Transverse colon (tissue), 4 donors: Measurements from ENCODE around the gene TCP11. TPM values are rescaled to one million over a fixed set of nuclear protein-coding genes. Genes with fewer than 3 reads are reported as not detected.

Experiments
- DNase-seq: peaks from one replicate; pipeline ENCODE4 v3.0.0-alpha.2; 2019
- H3K27ac ChIP-seq, 4 donors: fragments of 200-600 bp; sonication (generic); 2 replicates each; pipeline ENCODE4 v1.5.1; 2016 to 2018; ENCODE audit warnings: inconsistent platforms in 4 of 4
- H3K27me3 ChIP-seq: fragments of 200-600 bp; sonication (generic); 2 replicates; pipeline ENCODE4 v1.5.1; 2017; ENCODE audit warnings: inconsistent platforms
- H3K36me3 ChIP-seq, 4 donors: fragments of 200-600 bp; sonication (generic); 2 replicates each; pipeline ENCODE4 v1.5.1; 2017 to 2019; ENCODE audit warnings: inconsistent platforms in 4 of 4
- H3K4me1 ChIP-seq, 4 donors: fragments of 200-600 bp; sonication (generic); 2 replicates each; pipeline ENCODE4 v1.5.1; 2017 to 2020; ENCODE audit warnings: inconsistent platforms in 4 of 4
- H3K4me3 ChIP-seq, 4 donors: fragments of 200-600 bp; sonication (generic); 1 replicate in 1 of 4; 2 replicates in 3 of 4; pipeline versions ENCODE4 v1.5.1 to v1.6.1; 2017 to 2019; ENCODE audit warnings: inconsistent platforms in 4 of 4
- H3K9me3 ChIP-seq, 2 donors: fragments of 200-600 bp; sonication (generic); 2 replicates each; pipeline ENCODE4 v1.5.1; 2017 to 2019; ENCODE audit warnings: inconsistent platforms in 2 of 2
- CTCF ChIP-seq, 5 experiments: fragments of 200-600 bp in 3 of 5; fragments of 450-650 bp in 2 of 5; sonication (generic) in 3 of 5; IDR thresholded peaks; 1 replicate in 2 of 5; 2 replicates in 3 of 5; pipeline ENCODE4 v1.5.1; 2016 to 2017; ENCODE audit warnings: antibody characterized with exemption in 5 of 5, inconsistent platforms in 3 of 5, mild to moderate bottlenecking in 2 of 5, moderate library complexity in 1 of 5
- EP300 ChIP-seq: sonication (generic); formaldehyde crosslinking; IDR thresholded peaks from one replicate; pipeline ENCODE4 v1.6.1; 2017; ENCODE audit warnings: antibody characterized with exemption, low read depth
- POLR2A ChIP-seq: fragments of 450-650 bp; IDR thresholded peaks from one replicate; pipeline ENCODE4 v1.6.1; 2016; ENCODE audit warnings: antibody characterized with exemption, mild to moderate bottlenecking, moderate library complexity
- POLR2AphosphoS5 ChIP-seq, 3 donors: sonication (generic); formaldehyde crosslinking; IDR thresholded peaks; one replicate each; pipeline ENCODE4 v1.6.1; 2016; ENCODE audit warnings: antibody characterized with exemption in 3 of 3
- WGBS, 2 donors: methylation state at CpG; one replicate each; pipeline ENCODE4 v1.1.5; 2018; ENCODE audit warnings: low coverage in 1 of 2; 5-methylcytosine and 5-hydroxymethylcytosine counted together
- in situ Hi-C, 4 donors: fragments of 200-750 bp; cut with MboI; loops; one replicate each; pipeline versions ENCODE4 v1.15.0 to v1.15.1; 2017; ENCODE audit warnings: low sequenced_read_pairs in 3 of 4, low pct_ligation_motif_present in 1 of 4, low pct_unique_long_range_greater_than_20kb in 1 of 4
- intact Hi-C: fragments of 100-400 bp; cut with DNase I; formaldehyde crosslinking; loops from one replicate; pipeline ENCODE4 v1.15.1; 2023; ENCODE audit warnings: low total_unique reads
- small RNA-seq, 4 donors: library from RNA; depleted of rRNA; stranded (forward); fragments of <200 nt; gene quantifications; one replicate each; pipeline ENCODE3, GENCODE V24; 2016
- total RNA-seq, 4 donors: library from RNA; depleted of rRNA; stranded (reverse); fragments of >200 nt; gene quantifications; one replicate each; pipeline ENCODE4 v1.1.0, GENCODE V29; 2016

Gene TCP11
- total RNA-seq, 4 donors from 2014 or later: 0.96 TPM; not detected in 3

GRCh38 chr6:35070111-35070510 lies 71.0 kb downstream of the TCP11 start:
- DNase-seq: no peak
- 90 to 100% methylated on average over 1 to 2 of the region's 2 CpGs for WGBS, 2 donors
- no peaks in the 10 kb centered on the region for H3K9me3 ChIP-seq
- TF ChIP-seq CTCF (IDR thresholded peaks at IDR 0.05) (no peak), POLR2A (no peak), EP300 (no peak), POLR2AphosphoS5 (IDR thresholded peaks at IDR 0.05) (no peak)
- intact Hi-C loops: no loop called here
- peaks cover 0 to 10% (median 2%) of the 10 kb centered on the region in 4 donors for H3K36me3 ChIP-seq
- no peak overlapping the region for H3K27ac ChIP-seq
- in situ Hi-C loops: no loop called here
- H3K4me3 ChIP-seq: no peak overlapping the region
- peaks cover 0 to 4% (median 0%) of the 10 kb centered on the region in 4 donors for H3K4me1 ChIP-seq
- no peaks in the 10 kb centered on the region for H3K27me3 ChIP-seq

DNA sequence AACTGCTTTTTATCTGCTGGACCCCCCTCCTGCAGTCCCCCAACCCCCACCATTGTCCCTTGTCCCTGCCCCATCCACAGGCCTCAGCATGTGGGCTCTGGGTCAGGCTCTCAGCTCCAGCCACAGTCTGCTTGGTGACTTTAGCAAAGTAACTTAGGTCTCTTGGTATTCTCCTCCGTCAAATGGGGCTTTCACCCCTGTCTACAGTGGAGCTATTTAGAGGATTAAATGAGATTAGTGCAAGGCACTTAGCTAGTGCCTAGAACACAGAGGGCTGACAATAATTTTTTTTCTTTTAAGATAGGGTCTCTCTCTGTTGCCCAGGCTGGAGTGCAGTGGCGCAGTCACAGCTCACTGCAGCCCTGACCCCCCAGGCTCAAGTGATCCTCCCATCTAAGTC lies 71.9 kb downstream of the TCP11 start:
- H3K4me1 ChIP-seq: peaks cover 0 to 5% (median 2%) of the 10 kb centered on the region in 4 donors
- no peak for TF ChIP-seq POLR2A
- TF ChIP-seq EP300: no peak
- TF ChIP-seq POLR2AphosphoS5 (IDR thresholded peaks at IDR 0.05): no peak
- TF ChIP-seq CTCF (IDR thresholded peaks at IDR 0.05): no peak
- H3K4me3 ChIP-seq: no peak overlapping the region
- 90 to 94% methylated on average over 2 of the region's 2 CpGs for WGBS, 2 donors
- peaks cover 0 to 10% (median 0%) of the 10 kb centered on the region in 4 donors for H3K36me3 ChIP-seq
- in situ Hi-C loops: no loop called here
- peak overlapping the region in 1 of 4 donors; percentile 17 for H3K27ac ChIP-seq
- no peaks in the 10 kb centered on the region for H3K27me3 ChIP-seq
- DNase-seq: no peak
- H3K9me3 ChIP-seq: no peaks in the 10 kb centered on the region
- intact Hi-C loops: no loop called here

- no peak overlapping the region for H3K4me3 ChIP-seq
- intact Hi-C loops (no loop called here), in situ Hi-C loops (no loop called here)
- peaks cover 0 to 5% (median 2%) of the 10 kb centered on the region in 4 donors for H3K4me1 ChIP-seq
- TF ChIP-seq POLR2A (no peak), EP300 (no peak), CTCF (IDR thresholded peaks at IDR 0.05) (no peak), POLR2AphosphoS5 (IDR thresholded peaks at IDR 0.05) (no peak)
- H3K27ac ChIP-seq: peak overlapping the region in 2 of 4 donors; percentile 0 to 17
- no peaks in the 10 kb centered on the region for H3K27me3 ChIP-seq
- H3K9me3 ChIP-seq: no peaks in the 10 kb centered on the region
- peaks cover 0 to 6% (median 0%) of the 10 kb centered on the region in 4 donors for H3K36me3 ChIP-seq
- 83% methylated on average over 7 of the region's 7 CpGs; no CpG with 5 or more reads in 1 of the 2 donors for WGBS, 2 donors
- no peak for DNase-seq
Measured at GRCh38 chr6:35068644-35069043, 72.5 kb downstream of the TCP11 start.

DNA sequence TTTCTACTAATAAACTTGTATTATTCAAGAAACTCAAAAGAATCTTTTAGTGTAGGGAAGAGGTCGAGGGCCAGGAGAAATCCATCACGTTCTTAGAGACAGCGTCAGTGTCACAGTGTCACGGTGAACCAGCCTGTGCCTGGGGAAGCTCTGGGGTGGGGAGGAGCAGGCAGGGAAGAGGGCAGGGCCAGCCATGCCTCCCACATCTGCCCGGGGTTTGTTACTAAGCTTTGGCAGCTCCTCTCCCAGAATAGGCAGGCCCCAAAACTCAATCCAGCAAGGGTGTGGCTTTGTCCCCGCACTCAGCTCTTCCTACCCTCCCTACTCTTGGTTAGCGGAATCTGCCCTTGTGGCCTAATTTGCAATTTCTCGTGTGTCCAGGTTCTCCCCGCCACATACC lies 72.9 kb downstream of the TCP11 start:
- 76 to 86% methylated on average over 5 to 9 of the region's 9 CpGs for WGBS, 2 donors
- H3K4me3 ChIP-seq: no peak overlapping the region
- no peak for DNase-seq
- peaks cover 0 to 5% (median under 1%) of the 10 kb centered on the region in 4 donors for H3K36me3 ChIP-seq
- H3K4me1 ChIP-seq: peaks cover 0 to 5% (median 2%) of the 10 kb centered on the region in 4 donors
- no peaks in the 10 kb centered on the region for H3K9me3 ChIP-seq
- TF ChIP-seq POLR2A (no peak), CTCF (IDR thresholded peaks at IDR 0.05) (no peak), POLR2AphosphoS5 (IDR thresholded peaks at IDR 0.05) (no peak), EP300 (no peak)
- no peaks in the 10 kb centered on the region for H3K27me3 ChIP-seq
- peak overlapping the region in 2 of 4 donors; percentile 0 to 17 for H3K27ac ChIP-seq
- intact Hi-C loops (no loop called here), in situ Hi-C loops (no loop called here)

Small RNAs within 50 kb of the gene (small RNA-seq; reads per million reads assigned to genes)
- gene AL138721.1: 0 reads per million in 4 donors

Other genes with a start within 250 kb of the TCP11 start
- gene SCUBE3, start 72.6 kb upstream of the TCP11 start, total RNA-seq: under 1 TPM; 0.37 to 0.68 (median 0.52) TPM
- gene ZNF76, start 118.4 kb upstream of the TCP11 start, total RNA-seq: 10 to 100 TPM; 30.2 to 59.3 (median 35.1) TPM
- gene DEF6, start 156.5 kb upstream of the TCP11 start, total RNA-seq: 10 to 100 TPM in 1 of 4 donors, 1 to 10 TPM in 3; 2.6 to 24.5 (median 6.8) TPM
- gene PPARD, start 201.2 kb upstream of the TCP11 start, total RNA-seq: 100 to 1,000 TPM in 1 of 4 donors, 10 to 100 TPM in 3; 19.8 to 110 (median 29.3) TPM